Measurements from ENCODE around the gene RND3. TPM values are rescaled to one million over a fixed set of nuclear protein-coding genes. Genes with fewer than 3 reads are reported as not detected.

Gene RND3
- total and polyA plus RNA-seq, 2 of the 13 experiments (the other 11 are each of a cell fraction or from before 2014, with no cell fraction given), result 0.13 to 0.42 TPM

DNA sequence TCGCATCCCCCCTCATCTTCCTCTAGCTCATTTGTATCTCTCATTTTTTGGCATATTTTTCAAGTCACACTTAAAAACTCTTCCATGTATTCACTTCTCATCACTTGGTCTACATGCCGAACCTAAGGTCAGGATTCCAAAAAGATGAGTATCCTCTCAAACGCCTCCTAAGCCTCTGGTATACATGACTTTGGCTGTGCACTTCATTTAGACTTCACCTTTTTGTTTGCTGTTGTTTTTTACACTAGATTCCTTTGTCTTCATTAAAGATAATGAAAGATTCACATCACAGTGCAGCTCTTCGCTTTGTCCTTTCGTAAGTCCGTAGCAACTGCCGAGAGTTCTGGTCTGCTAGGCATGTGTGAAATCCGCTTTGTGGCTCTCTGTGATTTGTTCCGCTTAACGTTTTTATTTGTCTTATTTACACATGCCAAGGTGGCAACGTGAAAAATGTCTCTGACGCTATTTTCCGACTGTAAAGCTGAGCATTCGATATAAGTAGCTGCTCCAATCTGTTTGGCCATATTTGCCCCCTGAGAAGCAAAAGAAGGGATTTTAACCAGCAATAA lies 17.7 kb downstream of the RND3 start:
- BruUV-seq (replicated peaks), result no TSS peak
- H3K9ac ChIP-seq (ENCODE audit: insufficient read depth, low read depth, low read length), result no peak overlapping the region
- H4K20me1 ChIP-seq (ENCODE audit: insufficient read depth, low read length), result no peaks in the 10 kb centered on the region
- 62% methylated on average over 14 of the region's 14 CpGs for WGBS (ENCODE audit: low lambda C conversion rate)
- FAIRE-seq (no peak), ATAC-seq (no peak), DNase-seq (ENCODE audit: low spot score) (no peak)
- H2AFZ ChIP-seq (ENCODE audit: low read length), result no peak overlapping the region
- H3K79me2 ChIP-seq (ENCODE audit: insufficient read depth, low read length), result no peaks in the 10 kb centered on the region
- no peaks in the 10 kb centered on the region for H3K36me3 ChIP-seq (replicated peaks in 1 of 2; ENCODE audit: control insufficient read depth in 1 of 2, insufficient read depth in 2 of 2, low read length in 2 of 2)
- no peak overlapping the region for H3K4me3 ChIP-seq (replicated peaks in 1 of 3; ENCODE audit: insufficient read depth in 1 of 3, low read depth in 2 of 3, low read length in 3 of 3)
- no peak overlapping the region for H3K27ac ChIP-seq (ENCODE audit: extremely low read length, insufficient read depth, low read length)
- CTCF ChIA-PET (ENCODE audit: low intra/inter-chr PET ratio, low total read pairs), result no interaction called here
- no peaks in the 10 kb centered on the region for H3K4me1 ChIP-seq (ENCODE audit: insufficient read depth, low read length)
- H3K27me3 ChIP-seq (ENCODE audit: control insufficient read depth in 1 of 2, insufficient read depth in 2 of 2, low read length in 2 of 2), result no peaks in the 10 kb centered on the region
- H3K9me3 ChIP-seq (ENCODE audit: low read length), result no peaks in the 10 kb centered on the region
- intact Hi-C loops (cut with micrococcal nuclease; ENCODE audit: unreplicated experiment) (no loop called here), in situ Hi-C loops (cut with HindIII; ENCODE audit: extremely low pct_ligation_motif_present, low pct_unique_long_range_greater_than_20kb) (no loop called here)
- POLR2A ChIA-PET, result no interaction called here
- no peak for TF ChIP-seq ZNF260 (CRISPR knock-in tag; IDR thresholded peaks at IDR 0.05; ENCODE audit: borderline replicate concordance, low read depth)
- TF ChIP-seq, protein P1, sequence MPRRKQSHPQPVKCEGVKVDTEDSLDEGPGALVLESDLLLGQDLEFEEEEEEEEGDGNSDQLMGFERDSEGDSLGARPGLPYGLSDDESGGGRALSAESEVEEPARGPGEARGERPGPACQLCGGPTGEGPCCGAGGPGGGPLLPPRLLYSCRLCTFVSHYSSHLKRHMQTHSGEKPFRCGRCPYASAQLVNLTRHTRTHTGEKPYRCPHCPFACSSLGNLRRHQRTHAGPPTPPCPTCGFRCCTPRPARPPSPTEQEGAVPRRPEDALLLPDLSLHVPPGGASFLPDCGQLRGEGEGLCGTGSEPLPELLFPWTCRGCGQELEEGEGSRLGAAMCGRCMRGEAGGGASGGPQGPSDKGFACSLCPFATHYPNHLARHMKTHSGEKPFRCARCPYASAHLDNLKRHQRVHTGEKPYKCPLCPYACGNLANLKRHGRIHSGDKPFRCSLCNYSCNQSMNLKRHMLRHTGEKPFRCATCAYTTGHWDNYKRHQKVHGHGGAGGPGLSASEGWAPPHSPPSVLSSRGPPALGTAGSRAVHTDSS (CRISPR knock-in tag; conservative IDR thresholded peaks at IDR 0.05), result no peak
- no peak for TF ChIP-seq ESRRA (CRISPR knock-in tag; IDR thresholded peaks at IDR 0.05; ENCODE audit: low read depth)
- TF ChIP-seq, protein P2, sequence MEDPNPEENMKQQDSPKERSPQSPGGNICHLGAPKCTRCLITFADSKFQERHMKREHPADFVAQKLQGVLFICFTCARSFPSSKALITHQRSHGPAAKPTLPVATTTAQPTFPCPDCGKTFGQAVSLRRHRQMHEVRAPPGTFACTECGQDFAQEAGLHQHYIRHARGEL (CRISPR knock-in tag; IDR thresholded peaks at IDR 0.05), result no peak
- TF ChIP-seq, protein P3, sequence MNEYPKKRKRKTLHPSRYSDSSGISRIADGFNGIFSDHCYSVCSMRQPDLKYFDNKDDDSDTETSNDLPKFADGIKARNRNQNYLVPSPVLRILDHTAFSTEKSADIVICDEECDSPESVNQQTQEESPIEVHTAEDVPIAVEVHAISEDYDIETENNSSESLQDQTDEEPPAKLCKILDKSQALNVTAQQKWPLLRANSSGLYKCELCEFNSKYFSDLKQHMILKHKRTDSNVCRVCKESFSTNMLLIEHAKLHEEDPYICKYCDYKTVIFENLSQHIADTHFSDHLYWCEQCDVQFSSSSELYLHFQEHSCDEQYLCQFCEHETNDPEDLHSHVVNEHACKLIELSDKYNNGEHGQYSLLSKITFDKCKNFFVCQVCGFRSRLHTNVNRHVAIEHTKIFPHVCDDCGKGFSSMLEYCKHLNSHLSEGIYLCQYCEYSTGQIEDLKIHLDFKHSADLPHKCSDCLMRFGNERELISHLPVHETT (CRISPR knock-in tag; conservative IDR thresholded peaks at IDR 0.05), result no peak
- TF ChIP-seq, protein P4, sequence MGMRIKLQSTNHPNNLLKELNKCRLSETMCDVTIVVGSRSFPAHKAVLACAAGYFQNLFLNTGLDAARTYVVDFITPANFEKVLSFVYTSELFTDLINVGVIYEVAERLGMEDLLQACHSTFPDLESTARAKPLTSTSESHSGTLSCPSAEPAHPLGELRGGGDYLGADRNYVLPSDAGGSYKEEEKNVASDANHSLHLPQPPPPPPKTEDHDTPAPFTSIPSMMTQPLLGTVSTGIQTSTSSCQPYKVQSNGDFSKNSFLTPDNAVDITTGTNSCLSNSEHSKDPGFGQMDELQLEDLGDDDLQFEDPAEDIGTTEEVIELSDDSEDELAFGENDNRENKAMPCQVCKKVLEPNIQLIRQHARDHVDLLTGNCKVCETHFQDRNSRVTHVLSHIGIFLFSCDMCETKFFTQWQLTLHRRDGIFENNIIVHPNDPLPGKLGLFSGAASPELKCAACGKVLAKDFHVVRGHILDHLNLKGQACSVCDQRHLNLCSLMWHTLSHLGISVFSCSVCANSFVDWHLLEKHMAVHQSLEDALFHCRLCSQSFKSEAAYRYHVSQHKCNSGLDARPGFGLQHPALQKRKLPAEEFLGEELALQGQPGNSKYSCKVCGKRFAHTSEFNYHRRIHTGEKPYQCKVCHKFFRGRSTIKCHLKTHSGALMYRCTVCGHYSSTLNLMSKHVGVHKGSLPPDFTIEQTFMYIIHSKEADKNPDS (CRISPR knock-in tag; IDR thresholded peaks at IDR 0.05), result no peak
- no peak for TF ChIP-seq MIXL1 (CRISPR knock-in tag; IDR thresholded peaks at IDR 0.05)
- TF ChIP-seq TCF7 (IDR thresholded peaks at IDR 0.05; ENCODE audit: low read depth), result no peak
- no peak for TF ChIP-seq ZNF180 (CRISPR knock-in tag; IDR thresholded peaks at IDR 0.05; ENCODE audit: borderline replicate concordance, low read depth)
- TF ChIP-seq RARA (CRISPR knock-in tag; IDR thresholded peaks at IDR 0.05), result no peak
- TF ChIP-seq SPEN (CRISPR knock-in tag; IDR thresholded peaks at IDR 0.05; ENCODE audit: low read depth), result no peak
- TF ChIP-seq, protein P5, sequence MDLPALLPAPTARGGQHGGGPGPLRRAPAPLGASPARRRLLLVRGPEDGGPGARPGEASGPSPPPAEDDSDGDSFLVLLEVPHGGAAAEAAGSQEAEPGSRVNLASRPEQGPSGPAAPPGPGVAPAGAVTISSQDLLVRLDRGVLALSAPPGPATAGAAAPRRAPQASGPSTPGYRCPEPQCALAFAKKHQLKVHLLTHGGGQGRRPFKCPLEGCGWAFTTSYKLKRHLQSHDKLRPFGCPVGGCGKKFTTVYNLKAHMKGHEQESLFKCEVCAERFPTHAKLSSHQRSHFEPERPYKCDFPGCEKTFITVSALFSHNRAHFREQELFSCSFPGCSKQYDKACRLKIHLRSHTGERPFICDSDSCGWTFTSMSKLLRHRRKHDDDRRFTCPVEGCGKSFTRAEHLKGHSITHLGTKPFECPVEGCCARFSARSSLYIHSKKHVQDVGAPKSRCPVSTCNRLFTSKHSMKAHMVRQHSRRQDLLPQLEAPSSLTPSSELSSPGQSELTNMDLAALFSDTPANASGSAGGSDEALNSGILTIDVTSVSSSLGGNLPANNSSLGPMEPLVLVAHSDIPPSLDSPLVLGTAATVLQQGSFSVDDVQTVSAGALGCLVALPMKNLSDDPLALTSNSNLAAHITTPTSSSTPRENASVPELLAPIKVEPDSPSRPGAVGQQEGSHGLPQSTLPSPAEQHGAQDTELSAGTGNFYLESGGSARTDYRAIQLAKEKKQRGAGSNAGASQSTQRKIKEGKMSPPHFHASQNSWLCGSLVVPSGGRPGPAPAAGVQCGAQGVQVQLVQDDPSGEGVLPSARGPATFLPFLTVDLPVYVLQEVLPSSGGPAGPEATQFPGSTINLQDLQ (CRISPR knock-in tag; IDR thresholded peaks at IDR 0.05), result no peak
- no peak overlapping the region for H3K4me2 ChIP-seq (ENCODE audit: low read depth, low read length)

Measured in HepG2 (cell line).